GM12864 (cell line): ENCODE measurements around the gene PHKG1.
A peak's percentile ranks its signal among the peaks of the same experiment; 100 is the strongest.
"Not testable (repeated sequence)": the region's sequence is repeated elsewhere in the genome, so short reads cannot be mapped to it uniquely, and the experiment has no call there.

Source experiments
- DNase-seq: peaks from one replicate; pipeline ENCODE4 v3.0.0-alpha.2; 2011; ENCODE audit warnings: low read depth
- H3K4me3 ChIP-seq: 2 replicates; pipeline ENCODE4 v1.5.1; 2011; ENCODE audit warnings: mild to moderate bottlenecking, low read depth, low read length, control low read depth
- TF ChIP-seq, protein P1 (sequence below): IDR thresholded peaks from 2 replicates; pipeline ENCODE4 v1.5.1; 2011; ENCODE audit warnings: low read depth, mild to moderate bottlenecking, moderate library complexity, low read length, control low read depth, inconsistent platforms; ENCODE audit errors: missing control alignments

The PHKG1 gene

GRCh38 chr7:56046721-56047445 is 45.9 kb downstream of the PHKG1 start:
- no peak for DNase-seq
- no peak overlapping the region for H3K4me3 ChIP-seq
- TF ChIP-seq, protein P1, sequence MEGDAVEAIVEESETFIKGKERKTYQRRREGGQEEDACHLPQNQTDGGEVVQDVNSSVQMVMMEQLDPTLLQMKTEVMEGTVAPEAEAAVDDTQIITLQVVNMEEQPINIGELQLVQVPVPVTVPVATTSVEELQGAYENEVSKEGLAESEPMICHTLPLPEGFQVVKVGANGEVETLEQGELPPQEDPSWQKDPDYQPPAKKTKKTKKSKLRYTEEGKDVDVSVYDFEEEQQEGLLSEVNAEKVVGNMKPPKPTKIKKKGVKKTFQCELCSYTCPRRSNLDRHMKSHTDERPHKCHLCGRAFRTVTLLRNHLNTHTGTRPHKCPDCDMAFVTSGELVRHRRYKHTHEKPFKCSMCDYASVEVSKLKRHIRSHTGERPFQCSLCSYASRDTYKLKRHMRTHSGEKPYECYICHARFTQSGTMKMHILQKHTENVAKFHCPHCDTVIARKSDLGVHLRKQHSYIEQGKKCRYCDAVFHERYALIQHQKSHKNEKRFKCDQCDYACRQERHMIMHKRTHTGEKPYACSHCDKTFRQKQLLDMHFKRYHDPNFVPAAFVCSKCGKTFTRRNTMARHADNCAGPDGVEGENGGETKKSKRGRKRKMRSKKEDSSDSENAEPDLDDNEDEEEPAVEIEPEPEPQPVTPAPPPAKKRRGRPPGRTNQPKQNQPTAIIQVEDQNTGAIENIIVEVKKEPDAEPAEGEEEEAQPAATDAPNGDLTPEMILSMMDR: no peak

GRCh38 chr7:56045758-56046157 is 47.0 kb downstream of the PHKG1 start:
- H3K4me3 ChIP-seq, DNase-seq: not testable (repeated sequence)

DNA sequence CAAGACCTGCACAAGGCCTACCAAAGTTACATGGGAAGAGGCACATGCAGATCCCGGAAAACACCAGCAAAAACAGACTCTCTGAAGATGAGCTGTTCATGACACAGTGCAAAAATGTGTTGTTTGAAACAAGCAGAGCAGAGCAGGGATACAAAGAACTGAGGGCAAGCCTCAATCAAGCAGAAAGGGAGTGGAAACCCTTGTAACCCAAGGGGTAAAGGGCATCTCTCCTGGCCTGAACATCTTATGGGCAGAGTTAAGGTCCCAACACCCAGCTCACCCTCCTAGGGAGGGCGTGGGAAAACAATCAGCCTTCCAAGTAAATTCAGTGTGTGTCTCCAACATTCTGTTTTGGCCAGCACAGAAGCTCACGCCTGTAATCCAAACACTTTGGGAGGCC is 52.0 kb downstream of the PHKG1 start:
- TF ChIP-seq, protein P1: no peak
- no peak for DNase-seq
- H3K4me3 ChIP-seq: no peak overlapping the region

- DNase-seq: peak; percentile 55
- TF ChIP-seq, protein P1: peak; percentile 34
- peak overlapping the region; percentile 87 for H3K4me3 ChIP-seq
Observed at GRCh38 chr7:56033671-56034432, 58.9 kb downstream of the PHKG1 start.

GRCh38 chr7:56032578-56032977 is 60.2 kb downstream of the PHKG1 start:
- DNase-seq, H3K4me3 ChIP-seq: not testable (repeated sequence)

GRCh38 chr7:56031556-56031955 is 61.2 kb downstream of the PHKG1 start:
- not testable (repeated sequence) for H3K4me3 ChIP-seq, DNase-seq

DNA sequence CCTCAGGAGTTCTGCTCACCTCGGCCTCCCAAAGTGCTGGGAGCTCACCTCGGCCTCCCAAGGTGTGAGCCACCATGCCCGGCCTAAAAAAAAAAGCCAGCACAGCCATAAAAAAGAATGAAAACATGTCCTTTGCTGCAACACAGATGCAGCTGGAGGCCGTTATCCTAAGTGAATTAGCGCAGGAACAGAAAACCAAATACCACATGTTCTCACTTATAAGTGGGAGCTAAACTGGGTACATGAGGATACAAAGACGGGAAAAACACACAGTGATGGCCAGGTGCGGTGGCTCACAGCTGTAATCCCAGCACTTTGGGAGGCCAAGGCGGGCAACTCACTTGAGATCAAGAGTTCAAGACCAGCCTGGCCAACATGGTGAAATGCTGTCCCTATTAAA is 62.4 kb downstream of the PHKG1 start:
- TF ChIP-seq, protein P1: no peak
- no peak overlapping the region for H3K4me3 ChIP-seq
- no peak for DNase-seq
